Right atrium auricular region (tissue), 2 donors: Measurements from ENCODE around the gene BCAR3. TPM values are rescaled to one million over a fixed set of nuclear protein-coding genes. Genes with fewer than 3 reads are reported as not detected.

Source experiments
- DNase-seq: peaks from one replicate; pipeline ENCODE4 v3.0.0-alpha.2; 2019; ENCODE audit warnings: low spot score
- H3K27ac ChIP-seq, 2 donors: fragments of 200-600 bp; sonication (generic); 1 replicate in 1 of 2; 2 replicates in 1 of 2; pipeline ENCODE4 v1.5.1; 2016 to 2019
- H3K27me3 ChIP-seq, 2 donors: fragments of 200-600 bp; sonication (generic); one replicate each; pipeline versions ENCODE4 v1.5.1 to v1.6.0; 2017 to 2019
- H3K36me3 ChIP-seq: fragments of 200-600 bp; sonication (generic); one replicate; pipeline ENCODE4 v1.5.1; 2016
- H3K4me1 ChIP-seq, 2 donors: fragments of 200-600 bp; sonication (generic); one replicate each; pipeline versions ENCODE4 v1.5.1 to v1.6.0; 2017 to 2019
- H3K4me3 ChIP-seq, 2 donors: fragments of 200-600 bp; sonication (generic); 1 replicate in 1 of 2; 2 replicates in 1 of 2; pipeline ENCODE4 v1.5.1; 2017 to 2019; ENCODE audit warnings: mild to moderate bottlenecking in 1 of 2, moderate library complexity in 1 of 2
- H3K9me3 ChIP-seq, 2 donors: fragments of 200-600 bp; sonication (generic); one replicate each; pipeline ENCODE4 v1.5.1; 2019
- total RNA-seq, 2 donors: library from RNA; depleted of rRNA; stranded (reverse); fragments of >200 nt; gene quantifications; one replicate each; pipeline ENCODE4 v1.1.0, GENCODE V29; 2016
- TF ChIP-seq, protein P1 (sequence below), 2 donors: fragments of 200-600 bp; sonication (generic); IDR thresholded peaks; one replicate each; pipeline ENCODE4 v1.5.1; 2019; ENCODE audit warnings: antibody characterized with exemption in 2 of 2

Gene BCAR3
- total RNA-seq, 2 donors from 2014 or later, result 12.7 to 19.3 TPM

DNA sequence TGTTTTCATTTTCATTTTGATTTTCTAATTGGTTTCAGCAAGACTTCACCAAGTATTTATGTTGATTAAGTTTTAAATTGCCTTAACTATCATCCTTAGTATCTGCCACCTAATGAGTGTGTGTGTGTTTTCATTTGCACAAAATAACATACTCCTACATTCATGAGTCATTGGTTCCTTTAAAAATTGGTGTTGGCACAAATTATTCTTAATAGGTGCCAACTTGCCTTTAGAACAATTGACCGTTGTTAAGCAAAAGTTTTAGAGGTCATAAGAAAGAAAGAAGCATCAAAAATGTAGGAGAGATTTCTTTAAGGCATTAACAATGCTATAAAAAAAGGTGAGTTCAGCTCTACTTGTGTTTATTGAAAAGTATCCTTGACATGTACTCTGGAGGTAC, 156.2 kb downstream of the BCAR3 start:
- H3K4me3 ChIP-seq, result no peak overlapping the region
- H3K4me1 ChIP-seq, result no peaks in the 10 kb centered on the region
- TF ChIP-seq, protein P1, sequence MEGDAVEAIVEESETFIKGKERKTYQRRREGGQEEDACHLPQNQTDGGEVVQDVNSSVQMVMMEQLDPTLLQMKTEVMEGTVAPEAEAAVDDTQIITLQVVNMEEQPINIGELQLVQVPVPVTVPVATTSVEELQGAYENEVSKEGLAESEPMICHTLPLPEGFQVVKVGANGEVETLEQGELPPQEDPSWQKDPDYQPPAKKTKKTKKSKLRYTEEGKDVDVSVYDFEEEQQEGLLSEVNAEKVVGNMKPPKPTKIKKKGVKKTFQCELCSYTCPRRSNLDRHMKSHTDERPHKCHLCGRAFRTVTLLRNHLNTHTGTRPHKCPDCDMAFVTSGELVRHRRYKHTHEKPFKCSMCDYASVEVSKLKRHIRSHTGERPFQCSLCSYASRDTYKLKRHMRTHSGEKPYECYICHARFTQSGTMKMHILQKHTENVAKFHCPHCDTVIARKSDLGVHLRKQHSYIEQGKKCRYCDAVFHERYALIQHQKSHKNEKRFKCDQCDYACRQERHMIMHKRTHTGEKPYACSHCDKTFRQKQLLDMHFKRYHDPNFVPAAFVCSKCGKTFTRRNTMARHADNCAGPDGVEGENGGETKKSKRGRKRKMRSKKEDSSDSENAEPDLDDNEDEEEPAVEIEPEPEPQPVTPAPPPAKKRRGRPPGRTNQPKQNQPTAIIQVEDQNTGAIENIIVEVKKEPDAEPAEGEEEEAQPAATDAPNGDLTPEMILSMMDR (IDR thresholded peaks at IDR 0.05), result no peak
- H3K36me3 ChIP-seq, result no peaks in the 10 kb centered on the region
- H3K27ac ChIP-seq, result no peak overlapping the region
- DNase-seq, result no peak
- H3K9me3 ChIP-seq, result no peaks in the 10 kb centered on the region
- no peaks in the 10 kb centered on the region for H3K27me3 ChIP-seq

DNA sequence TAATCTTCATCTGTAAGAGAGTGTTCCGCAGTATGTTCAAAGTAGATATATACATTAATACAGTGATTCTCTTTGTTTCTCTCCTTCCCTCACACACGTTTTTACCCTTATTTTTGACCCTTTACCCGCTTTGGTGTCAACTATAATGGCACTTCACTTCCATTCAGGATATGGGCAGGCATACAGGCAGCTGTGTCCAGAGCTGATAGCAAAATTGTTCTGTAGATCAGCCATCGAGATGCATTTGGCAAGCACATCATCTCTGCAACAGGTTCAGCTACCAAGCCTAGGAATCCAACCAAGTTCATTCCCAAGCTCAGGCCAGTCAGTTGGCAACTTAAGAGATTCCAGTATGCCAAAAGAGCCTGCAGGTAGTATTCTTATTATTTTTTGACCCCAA, 158.9 kb downstream of the BCAR3 start:
- no peak overlapping the region for H3K4me3 ChIP-seq
- no peaks in the 10 kb centered on the region for H3K36me3 ChIP-seq
- H3K27ac ChIP-seq, result no peak overlapping the region
- no peak for DNase-seq
- H3K4me1 ChIP-seq, result no peaks in the 10 kb centered on the region
- TF ChIP-seq, protein P1 (IDR thresholded peaks at IDR 0.05), result no peak
- no peaks in the 10 kb centered on the region for H3K9me3 ChIP-seq
- no peaks in the 10 kb centered on the region for H3K27me3 ChIP-seq

DNA sequence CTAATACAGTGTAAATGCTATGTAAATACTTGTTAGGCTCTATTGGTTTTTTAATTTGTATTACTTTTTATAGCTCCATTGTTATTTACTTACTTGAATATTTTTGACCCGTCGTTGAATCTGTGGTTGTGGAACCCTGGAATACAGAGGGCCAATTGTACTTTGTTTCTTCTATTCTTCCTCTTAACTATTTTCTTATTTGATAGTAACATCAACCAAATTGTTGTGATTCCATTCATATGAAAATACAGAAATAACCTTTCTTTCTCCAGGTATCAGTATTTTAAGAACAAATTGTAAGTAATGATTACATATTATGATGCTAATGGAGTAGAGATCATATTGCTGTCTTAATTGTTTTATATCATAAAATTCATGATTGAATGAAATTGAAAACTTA, 160.0 kb downstream of the BCAR3 start:
- H3K27me3 ChIP-seq, result no peaks in the 10 kb centered on the region
- TF ChIP-seq, protein P1 (IDR thresholded peaks at IDR 0.05), result no peak
- no peaks in the 10 kb centered on the region for H3K9me3 ChIP-seq
- H3K27ac ChIP-seq, result no peak overlapping the region
- no peak overlapping the region for H3K4me3 ChIP-seq
- DNase-seq, result no peak
- H3K36me3 ChIP-seq, result no peaks in the 10 kb centered on the region
- no peaks in the 10 kb centered on the region for H3K4me1 ChIP-seq

- Histone ChIP-seq H3K27ac (no peak overlapping the region), H3K27me3 (no peaks in the 10 kb centered on the region), H3K4me1 (no peaks in the 10 kb centered on the region), H3K36me3 (no peaks in the 10 kb centered on the region), H3K9me3 (no peaks in the 10 kb centered on the region), H3K4me3 (no peak overlapping the region)
- DNase-seq, result no peak
- TF ChIP-seq, protein P1 (IDR thresholded peaks at IDR 0.05), result no peak
These were observed 162.3 kb downstream of the BCAR3 start for GRCh38 chr1:93519199-93519829.

DNA sequence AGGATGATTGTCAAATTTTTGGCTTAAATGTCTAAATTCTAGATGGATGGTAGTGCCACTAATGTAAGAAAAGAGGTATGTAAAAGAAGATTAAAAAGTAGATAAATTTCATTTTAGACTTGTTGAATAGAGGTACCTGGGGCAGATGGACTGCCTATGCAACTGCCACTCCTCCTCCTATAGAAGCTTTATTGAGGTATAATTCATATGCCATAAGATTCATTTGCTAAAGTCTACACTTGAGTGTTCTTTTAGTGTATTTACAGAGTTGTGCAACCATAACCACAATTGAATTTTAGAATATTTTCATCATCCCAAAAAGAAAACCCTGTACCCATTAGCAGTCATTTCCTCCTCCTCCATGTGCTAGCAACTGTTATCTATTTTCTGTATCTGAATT, 163.1 kb downstream of the BCAR3 start:
- DNase-seq, result no peak
- Histone ChIP-seq H3K27me3 (no peaks in the 10 kb centered on the region), H3K4me3 (no peak overlapping the region), H3K4me1 (no peaks in the 10 kb centered on the region), H3K36me3 (no peaks in the 10 kb centered on the region), H3K9me3 (no peaks in the 10 kb centered on the region), H3K27ac (no peak overlapping the region)
- TF ChIP-seq, protein P1 (IDR thresholded peaks at IDR 0.05), result no peak

DNA sequence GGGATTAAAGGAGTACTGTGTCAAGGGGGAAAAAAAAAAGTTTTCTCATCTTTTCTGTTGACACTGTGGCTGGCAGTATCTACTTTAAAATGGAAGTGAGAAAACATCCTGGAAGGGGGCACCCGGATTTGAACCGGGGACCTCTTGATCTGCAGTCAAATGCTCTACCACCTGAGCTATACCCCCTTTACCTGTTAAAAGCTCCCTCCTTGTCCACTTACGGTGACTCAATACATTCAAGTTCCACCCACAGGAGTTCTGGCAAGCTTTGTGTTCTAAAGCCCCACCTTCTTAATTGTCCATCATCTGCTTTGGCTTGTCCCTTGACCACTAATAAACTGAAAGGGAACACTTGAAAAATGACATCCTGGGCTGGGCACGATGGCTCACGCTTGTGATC, 165.5 kb downstream of the BCAR3 start:
- H3K36me3 ChIP-seq, result no peaks in the 10 kb centered on the region
- no peaks in the 10 kb centered on the region for H3K4me1 ChIP-seq
- TF ChIP-seq, protein P1 (IDR thresholded peaks at IDR 0.05), result no peak
- H3K4me3 ChIP-seq, result no peak overlapping the region
- H3K27me3 ChIP-seq, result no peaks in the 10 kb centered on the region
- no peak overlapping the region for H3K27ac ChIP-seq
- no peak for DNase-seq
- no peaks in the 10 kb centered on the region for H3K9me3 ChIP-seq
